Endodermal cell (in vitro differentiated cells): ENCODE measurements around the gene GALNT12. TPM values are rescaled to one million over a fixed set of nuclear protein-coding genes. Genes with fewer than 3 reads are reported as not detected.

Source experiments
- DNase-seq: peaks from one replicate; pipeline ENCODE4 v3.0.0-alpha.2; 2017
- H3K27ac ChIP-seq: 2 replicates; pipeline ENCODE4 v1.5.1; 2013; ENCODE audit warnings: mild to moderate bottlenecking, low read depth, low read length, moderate library complexity
- H3K27me3 ChIP-seq: 2 replicates; pipeline ENCODE4 v1.6.1; 2013; ENCODE audit warnings: mild to moderate bottlenecking, low read length, moderate library complexity; ENCODE audit not compliant: insufficient read depth, control insufficient read depth, poor library complexity, severe bottlenecking
- H3K36me3 ChIP-seq: 2 replicates; pipeline ENCODE4 v1.7.0; 2013; ENCODE audit warnings: mild to moderate bottlenecking, low read length, moderate library complexity; ENCODE audit not compliant: control insufficient read depth, insufficient read depth
- H3K4me1 ChIP-seq: one replicate; pipeline ENCODE4 v1.7.0; 2013; ENCODE audit warnings: low read length; ENCODE audit not compliant: control insufficient read depth, insufficient read depth
- H3K4me3 ChIP-seq: 2 replicates; pipeline ENCODE4 v1.5.1; 2013; ENCODE audit warnings: mild to moderate bottlenecking, low read length, moderate library complexity
- H3K9ac ChIP-seq: 2 replicates; pipeline ENCODE4 v1.6.1; 2013; ENCODE audit warnings: mild to moderate bottlenecking, low read length, moderate library complexity; ENCODE audit not compliant: poor library complexity, severe bottlenecking; ENCODE audit errors: extremely low read depth
- H3K9me3 ChIP-seq: 2 replicates; pipeline ENCODE4 v1.6.1; 2013; ENCODE audit warnings: mild to moderate bottlenecking, low read length, moderate library complexity; ENCODE audit not compliant: control insufficient read depth
- H3K27ac Mint-ChIP-seq: 2 replicates; pipeline ENCODE4 v1.8.0; 2020; ENCODE audit warnings: mixed read lengths
- H3K27me3 Mint-ChIP-seq: 2 replicates; pipeline ENCODE4 v1.8.0; 2021; ENCODE audit warnings: mild to moderate bottlenecking, mixed read lengths; ENCODE audit not compliant: insufficient read depth
- H3K36me3 Mint-ChIP-seq: 2 replicates; pipeline ENCODE4 v1.8.0; 2020; ENCODE audit warnings: low read depth, mixed read lengths
- H3K4me1 Mint-ChIP-seq: 2 replicates; pipeline ENCODE4 v1.8.0; 2020; ENCODE audit warnings: mixed read lengths
- H3K4me3 Mint-ChIP-seq: 2 replicates; pipeline ENCODE4 v1.8.0; 2020; ENCODE audit warnings: mild to moderate bottlenecking, moderate library complexity, mixed read lengths
- H3K9me3 Mint-ChIP-seq: 2 replicates; pipeline ENCODE4 v1.8.0; 2020; ENCODE audit warnings: mild to moderate bottlenecking, mixed read lengths
- CTCF ChIP-seq: fragments of 200-600 bp; sonication (generic); conservative IDR thresholded peaks from 2 replicates; pipeline ENCODE4 v1.5.0; 2021; ENCODE audit warnings: antibody characterized with exemption, mild to moderate bottlenecking
- WGBS, 2 experiments: methylation state at CpG; one replicate each; pipeline versions ENCODE4 v1.1.5 to v1.1.7; 2013; ENCODE audit warnings: missing lambda C conversion rate in 2 of 2, mixed read lengths in 1 of 2; ENCODE audit not compliant: insufficient coverage in 1 of 2, insufficient read length in 1 of 2; 5-methylcytosine and 5-hydroxymethylcytosine counted together
- total RNA-seq, 2 donors: library from RNA; stranded (reverse); fragmentation: NEBNext Ultra II Directional in 1 of 2; extraction: Animal tissue kit (Norgen Biotek cat#: 25700) in 1 of 2; gene quantifications; 2 replicates in 1 of 2; 3 replicates in 1 of 2; pipeline ENCODE4 v1.2.1, GENCODE V29; 2021

The GALNT12 gene
- total RNA-seq, 2 donors from 2014 or later = 24.0 to 56.3 TPM

GRCh38 chr9:98815391-98815951 lies 8.0 kb downstream of the GALNT12 start:
- WGBS, 2 experiments = 83 to 100% methylated on average over 3 to 6 of the region's 6 CpGs
- Histone ChIP-seq H3K4me1 (peaks cover 1% of the 10 kb centered on the region), H3K4me3 (no peak overlapping the region), H3K9me3 (peaks cover 7% of the 10 kb centered on the region), H3K27ac (no peak overlapping the region), H3K27me3 (no peaks in the 10 kb centered on the region), H3K9ac (no peak overlapping the region), H3K36me3 (no peaks in the 10 kb centered on the region)
- no peak for TF ChIP-seq CTCF
- Mint-ChIP-seq H3K9me3 (no peaks in the 10 kb centered on the region), H3K27me3 (no peaks in the 10 kb centered on the region), H3K4me1 (peaks cover 2% of the 10 kb centered on the region), H3K4me3 (no peak overlapping the region), H3K27ac (no peak overlapping the region), H3K36me3 (peaks cover 13% of the 10 kb centered on the region)
- no peak for DNase-seq

- no peak for DNase-seq
- no peak for TF ChIP-seq CTCF
- no peak overlapping the region for H3K27ac ChIP-seq
- no peaks in the 10 kb centered on the region for H3K27me3 ChIP-seq
- Mint-ChIP-seq H3K4me1 (peaks cover 1% of the 10 kb centered on the region), H3K27ac (no peak overlapping the region), H3K36me3 (peaks cover 22% of the 10 kb centered on the region), H3K27me3 (no peaks in the 10 kb centered on the region), H3K9me3 (no peaks in the 10 kb centered on the region), H3K4me3 (no peak overlapping the region)
- no peaks in the 10 kb centered on the region for H3K36me3 ChIP-seq
- no peak overlapping the region for H3K4me3 ChIP-seq
- 93 to 96% methylated on average over 2 of the region's 2 CpGs for WGBS, 2 experiments
- H3K4me1 ChIP-seq = no peaks in the 10 kb centered on the region
- H3K9ac ChIP-seq = no peak overlapping the region
- peaks cover 7% of the 10 kb centered on the region for H3K9me3 ChIP-seq
Observed at GRCh38 chr9:98818764-98819163, 11.3 kb downstream of the GALNT12 start.

- Mint-ChIP-seq H3K27ac (no peak overlapping the region), H3K27me3 (no peaks in the 10 kb centered on the region), H3K9me3 (no peaks in the 10 kb centered on the region), H3K4me1 (peaks cover 1% of the 10 kb centered on the region), H3K4me3 (no peak overlapping the region), H3K36me3 (peaks cover 22% of the 10 kb centered on the region)
- Histone ChIP-seq H3K9ac (no peak overlapping the region), H3K27ac (no peak overlapping the region), H3K9me3 (peaks cover 7% of the 10 kb centered on the region), H3K4me3 (no peak overlapping the region), H3K27me3 (no peaks in the 10 kb centered on the region), H3K4me1 (no peaks in the 10 kb centered on the region), H3K36me3 (no peaks in the 10 kb centered on the region)
- DNase-seq = no peak
- 93 to 100% methylated on average over 3 of the region's 3 CpGs for WGBS, 2 experiments
- TF ChIP-seq CTCF = no peak
Observed at GRCh38 chr9:98819231-98819630, 11.8 kb downstream of the GALNT12 start.
